Neural cell (in vitro differentiated cells): ENCODE data around the gene IRS1. TPM values are rescaled to one million over a fixed set of nuclear protein-coding genes. Genes with fewer than 3 reads are reported as not detected.

ENCODE experiments used
- H2AFZ ChIP-seq: fragments of 200-600, 300-800 bp; sonication (generic), shearing (Covaris generic); 2 replicates; pipeline ENCODE4 v1.6.0; 2014; ENCODE audit warnings: low read depth, mild to moderate bottlenecking, antibody characterized with exemption, low read length, moderate library complexity
- H3F3A ChIP-seq: fragments of 200-600 bp; shearing (Covaris generic); 2 replicates; pipeline ENCODE4 v1.6.1; 2016; ENCODE audit warnings: mild to moderate bottlenecking, moderate library complexity, mixed read lengths, antibody characterized with exemption, low read length; ENCODE audit not compliant: insufficient read depth, poor library complexity, severe bottlenecking
- H3K27ac ChIP-seq: fragments of 200-600, 300-800 bp; sonication (generic), shearing (Covaris generic); 2 replicates; pipeline ENCODE4 v1.5.1; 2014; ENCODE audit warnings: mild to moderate bottlenecking, low read length, moderate library complexity
- H3K27me3 ChIP-seq: fragments of 300-800, 200-600 bp; sonication (generic), shearing (Covaris generic); 2 replicates; pipeline ENCODE4 v1.6.0; 2014; ENCODE audit warnings: mild to moderate bottlenecking, low read depth, low read length, moderate library complexity; ENCODE audit not compliant: insufficient read depth
- H3K36me3 ChIP-seq: fragments of 300-800, 200-600 bp; sonication (generic), shearing (Covaris generic); 2 replicates; pipeline ENCODE4 v1.5.1; 2014; ENCODE audit warnings: mild to moderate bottlenecking, antibody characterized with exemption, low read length, moderate library complexity; ENCODE audit not compliant: insufficient read depth
- H3K4me2 ChIP-seq: fragments of 300-800, 200-600 bp; sonication (generic), shearing (Covaris generic); 2 replicates; pipeline ENCODE4 v1.6.0; 2014; ENCODE audit warnings: mild to moderate bottlenecking, low read length
- H3K4me3 ChIP-seq: fragments of 300-800, 200-600 bp; sonication (generic), shearing (Covaris generic); 2 replicates; pipeline ENCODE4 v1.5.1; 2014; ENCODE audit warnings: mild to moderate bottlenecking, low read length, moderate library complexity
- H3K79me2 ChIP-seq: fragments of 200-600 bp; shearing (Covaris generic); replicated peaks from 2 replicates; pipeline ENCODE4 v1.6.0; 2014; ENCODE audit warnings: mild to moderate bottlenecking, low read length, moderate library complexity; ENCODE audit not compliant: insufficient read depth
- H3K9ac ChIP-seq: fragments of 300-800, 200-600 bp; sonication (generic), shearing (Covaris generic); 2 replicates; pipeline ENCODE4 v1.6.1; 2016; ENCODE audit warnings: mild to moderate bottlenecking, low read length, mixed read lengths
- H3K9me2 ChIP-seq: fragments of 200-600 bp; shearing (Covaris generic); 2 replicates; pipeline ENCODE4 v1.6.1; 2016; ENCODE audit warnings: mild to moderate bottlenecking, low read length, mixed read lengths; ENCODE audit not compliant: insufficient read depth
- H3K9me3 ChIP-seq: fragments of 200-600, 300-800 bp; sonication (generic), shearing (Covaris generic); 2 replicates; pipeline ENCODE4 v1.6.1; 2016; ENCODE audit warnings: mild to moderate bottlenecking, mixed run types, low read length, moderate library complexity, mixed read lengths
- H4K20me1 ChIP-seq: fragments of 200-600 bp; shearing (Covaris generic); 2 replicates; pipeline ENCODE4 v1.6.1; 2016; ENCODE audit warnings: mild to moderate bottlenecking, mixed run types; ENCODE audit not compliant: insufficient read depth
- EP300 ChIP-seq: fragments of 450-650 bp; conservative IDR thresholded peaks from 2 replicates; pipeline ENCODE4 v1.6.1; 2014; ENCODE audit warnings: antibody characterized with exemption, mild to moderate bottlenecking, moderate library complexity; ENCODE audit not compliant: poor library complexity, severe bottlenecking
- EZH2 ChIP-seq: fragments of 200-600, 300-800 bp; shearing (Covaris generic), sonication (generic); IDR thresholded peaks from 2 replicates; pipeline ENCODE4 v1.6.1; 2014; ENCODE audit warnings: antibody characterized with exemption, low read length, borderline replicate concordance, mild to moderate bottlenecking; ENCODE audit not compliant: insufficient read depth, poor library complexity, severe bottlenecking
- MXI1 ChIP-seq: fragments of 450-650 bp; conservative IDR thresholded peaks from 2 replicates; pipeline ENCODE4 v1.6.1; 2014; ENCODE audit warnings: antibody characterized with exemption, mild to moderate bottlenecking; ENCODE audit not compliant: poor library complexity, severe bottlenecking
- POLR2AphosphoS5 ChIP-seq: IDR thresholded peaks from 2 replicates; pipeline ENCODE4 v1.6.1; 2012
- RAD21 ChIP-seq: fragments of 450-650 bp; conservative IDR thresholded peaks from 2 replicates; pipeline ENCODE4 v1.6.1; 2014; ENCODE audit warnings: antibody characterized with exemption, mild to moderate bottlenecking, moderate library complexity
- SMC3 ChIP-seq: fragments of 450-650 bp; conservative IDR thresholded peaks from 2 replicates; pipeline ENCODE4 v1.6.1; 2014; ENCODE audit warnings: antibody characterized with exemption, mild to moderate bottlenecking, moderate library complexity; ENCODE audit not compliant: poor library complexity
- TAF1 ChIP-seq: IDR thresholded peaks from 2 replicates; pipeline ENCODE4 v1.6.1; 2012; ENCODE audit warnings: low read depth
- polyA plus RNA-seq: library from polyadenylated mRNA; depleted of rRNA; stranded (reverse); fragments of >200 nt; gene quantifications from 2 replicates; pipeline ENCODE4 v1.2.3, GENCODE V29; 2014
- TF ChIP-seq, protein P1 (sequence below): fragments of 450-650 bp; IDR thresholded peaks from 2 replicates; pipeline ENCODE4 v1.5.1; 2014; ENCODE audit warnings: antibody characterized with exemption, mild to moderate bottlenecking, moderate library complexity; ENCODE audit not compliant: poor library complexity, severe bottlenecking
- TF ChIP-seq, protein P2 (sequence below): IDR thresholded peaks from 2 replicates; pipeline ENCODE4 v1.6.1; 2012; ENCODE audit warnings: borderline replicate concordance

IRS1 gene
- polyA plus RNA-seq, 1 donor from 2014 or later, result 7.2 TPM

DNA sequence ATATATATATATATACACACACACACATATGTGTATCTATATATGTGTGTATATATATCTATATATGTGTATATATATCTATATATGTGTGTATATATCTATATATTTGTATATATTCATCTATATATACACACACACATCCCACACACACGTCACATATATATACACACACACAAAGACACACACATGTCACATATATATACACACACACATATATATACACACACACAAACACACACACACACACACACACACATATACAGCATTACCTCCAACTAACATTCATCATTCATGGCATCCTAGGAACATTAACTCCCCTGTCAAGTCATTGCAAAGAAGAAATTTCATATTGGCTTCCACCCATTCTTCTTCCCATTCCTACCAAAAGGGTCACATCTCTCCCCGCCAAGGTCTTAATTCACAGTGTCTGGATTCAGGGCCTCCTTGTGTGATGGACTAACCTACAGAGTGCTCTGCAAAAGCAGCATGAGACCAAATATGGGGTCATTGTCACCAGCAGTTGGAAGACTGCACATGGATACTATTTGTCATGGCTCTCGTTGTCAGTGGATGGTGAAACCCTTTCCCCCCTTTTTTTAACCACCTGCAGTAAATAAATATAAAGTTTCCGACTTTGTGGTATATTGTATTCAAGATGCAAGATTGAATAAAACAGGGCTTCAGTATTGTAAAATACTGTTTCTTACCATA is 67.0 kb downstream of the IRS1 start:
- Histone ChIP-seq H3K9me3 (no peaks in the 10 kb centered on the region), H3K9me2 (no peaks in the 10 kb centered on the region), H4K20me1 (no peaks in the 10 kb centered on the region), H3K36me3 (no peaks in the 10 kb centered on the region), H3F3A (no peaks in the 10 kb centered on the region), H3K4me3 (no peak overlapping the region), H3K9ac (no peak overlapping the region), H3K4me2 (no peak overlapping the region), H3K27ac (no peak overlapping the region), H3K79me2 (peaks cover 4% of the 10 kb centered on the region), H3K27me3 (no peaks in the 10 kb centered on the region), H2AFZ (no peak overlapping the region)
- no peak for TF ChIP-seq TAF1
- TF ChIP-seq, protein P1, sequence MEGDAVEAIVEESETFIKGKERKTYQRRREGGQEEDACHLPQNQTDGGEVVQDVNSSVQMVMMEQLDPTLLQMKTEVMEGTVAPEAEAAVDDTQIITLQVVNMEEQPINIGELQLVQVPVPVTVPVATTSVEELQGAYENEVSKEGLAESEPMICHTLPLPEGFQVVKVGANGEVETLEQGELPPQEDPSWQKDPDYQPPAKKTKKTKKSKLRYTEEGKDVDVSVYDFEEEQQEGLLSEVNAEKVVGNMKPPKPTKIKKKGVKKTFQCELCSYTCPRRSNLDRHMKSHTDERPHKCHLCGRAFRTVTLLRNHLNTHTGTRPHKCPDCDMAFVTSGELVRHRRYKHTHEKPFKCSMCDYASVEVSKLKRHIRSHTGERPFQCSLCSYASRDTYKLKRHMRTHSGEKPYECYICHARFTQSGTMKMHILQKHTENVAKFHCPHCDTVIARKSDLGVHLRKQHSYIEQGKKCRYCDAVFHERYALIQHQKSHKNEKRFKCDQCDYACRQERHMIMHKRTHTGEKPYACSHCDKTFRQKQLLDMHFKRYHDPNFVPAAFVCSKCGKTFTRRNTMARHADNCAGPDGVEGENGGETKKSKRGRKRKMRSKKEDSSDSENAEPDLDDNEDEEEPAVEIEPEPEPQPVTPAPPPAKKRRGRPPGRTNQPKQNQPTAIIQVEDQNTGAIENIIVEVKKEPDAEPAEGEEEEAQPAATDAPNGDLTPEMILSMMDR, result no peak
- no peak for TF ChIP-seq EZH2
- no peak for TF ChIP-seq MXI1
- no peak for TF ChIP-seq EP300
- TF ChIP-seq POLR2AphosphoS5, result no peak
- TF ChIP-seq RAD21, result no peak
- TF ChIP-seq SMC3, result no peak
- TF ChIP-seq, protein P2, sequence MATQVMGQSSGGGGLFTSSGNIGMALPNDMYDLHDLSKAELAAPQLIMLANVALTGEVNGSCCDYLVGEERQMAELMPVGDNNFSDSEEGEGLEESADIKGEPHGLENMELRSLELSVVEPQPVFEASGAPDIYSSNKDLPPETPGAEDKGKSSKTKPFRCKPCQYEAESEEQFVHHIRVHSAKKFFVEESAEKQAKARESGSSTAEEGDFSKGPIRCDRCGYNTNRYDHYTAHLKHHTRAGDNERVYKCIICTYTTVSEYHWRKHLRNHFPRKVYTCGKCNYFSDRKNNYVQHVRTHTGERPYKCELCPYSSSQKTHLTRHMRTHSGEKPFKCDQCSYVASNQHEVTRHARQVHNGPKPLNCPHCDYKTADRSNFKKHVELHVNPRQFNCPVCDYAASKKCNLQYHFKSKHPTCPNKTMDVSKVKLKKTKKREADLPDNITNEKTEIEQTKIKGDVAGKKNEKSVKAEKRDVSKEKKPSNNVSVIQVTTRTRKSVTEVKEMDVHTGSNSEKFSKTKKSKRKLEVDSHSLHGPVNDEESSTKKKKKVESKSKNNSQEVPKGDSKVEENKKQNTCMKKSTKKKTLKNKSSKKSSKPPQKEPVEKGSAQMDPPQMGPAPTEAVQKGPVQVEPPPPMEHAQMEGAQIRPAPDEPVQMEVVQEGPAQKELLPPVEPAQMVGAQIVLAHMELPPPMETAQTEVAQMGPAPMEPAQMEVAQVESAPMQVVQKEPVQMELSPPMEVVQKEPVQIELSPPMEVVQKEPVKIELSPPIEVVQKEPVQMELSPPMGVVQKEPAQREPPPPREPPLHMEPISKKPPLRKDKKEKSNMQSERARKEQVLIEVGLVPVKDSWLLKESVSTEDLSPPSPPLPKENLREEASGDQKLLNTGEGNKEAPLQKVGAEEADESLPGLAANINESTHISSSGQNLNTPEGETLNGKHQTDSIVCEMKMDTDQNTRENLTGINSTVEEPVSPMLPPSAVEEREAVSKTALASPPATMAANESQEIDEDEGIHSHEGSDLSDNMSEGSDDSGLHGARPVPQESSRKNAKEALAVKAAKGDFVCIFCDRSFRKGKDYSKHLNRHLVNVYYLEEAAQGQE, result no peak

DNA sequence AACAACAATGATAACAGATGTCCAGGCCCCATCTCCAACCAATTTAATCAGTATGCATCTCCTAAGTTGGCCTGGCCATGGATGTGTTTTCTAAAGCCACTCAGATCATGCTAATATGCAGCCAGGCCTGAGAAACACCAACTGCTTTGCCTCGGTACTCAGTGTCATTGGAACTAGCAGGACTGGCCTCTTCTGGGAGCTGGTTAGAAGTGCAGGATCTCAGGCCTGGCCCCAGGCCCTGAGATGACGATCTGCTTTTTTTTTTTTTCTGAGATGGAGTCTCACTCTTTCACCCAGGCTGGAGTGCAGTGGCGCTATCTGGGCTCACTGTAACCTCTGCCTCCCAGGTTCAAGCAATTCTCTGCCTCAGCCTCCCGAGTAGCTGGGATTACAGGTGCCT is 69.1 kb downstream of the IRS1 start:
- Histone ChIP-seq H3K27me3 (no peaks in the 10 kb centered on the region), H4K20me1 (no peaks in the 10 kb centered on the region), H3K9ac (no peak overlapping the region), H3F3A (no peaks in the 10 kb centered on the region), H3K4me3 (no peak overlapping the region), H3K9me3 (no peaks in the 10 kb centered on the region), H3K79me2 (no peaks in the 10 kb centered on the region), H3K27ac (no peak overlapping the region), H3K4me2 (no peak overlapping the region), H2AFZ (no peak overlapping the region), H3K36me3 (no peaks in the 10 kb centered on the region), H3K9me2 (no peaks in the 10 kb centered on the region)
- no peak for TF ChIP-seq MXI1
- TF ChIP-seq SMC3, result no peak
- TF ChIP-seq, protein P2, result no peak
- TF ChIP-seq POLR2AphosphoS5, result no peak
- TF ChIP-seq EZH2, result no peak
- no peak for TF ChIP-seq TAF1
- TF ChIP-seq EP300, result no peak
- TF ChIP-seq, protein P1, result no peak
- no peak for TF ChIP-seq RAD21
